Fibroblast of mammary gland (primary cell): ENCODE measurements around the gene ALDH16A1.
"Not testable (repeated sequence)": the region's sequence is repeated elsewhere in the genome, so short reads cannot be mapped to it uniquely, and the experiment has no call there.

Experiments used
- DNase-seq: peaks from one replicate; pipeline ENCODE4 v3.0.0-alpha.2; 2010; ENCODE audit warnings: low read depth
- H3K4me3 ChIP-seq: 2 replicates; pipeline ENCODE4 v1.5.1; 2011; ENCODE audit warnings: low read depth, mild to moderate bottlenecking, low read length, moderate library complexity; ENCODE audit not compliant: control insufficient read depth
- CTCF ChIP-seq: conservative IDR thresholded peaks from 2 replicates; pipeline ENCODE4 v1.5.1; 2011; ENCODE audit warnings: low read depth, low read length, inconsistent platforms; ENCODE audit not compliant: control insufficient read depth, insufficient read depth

The ALDH16A1 gene

DNA sequence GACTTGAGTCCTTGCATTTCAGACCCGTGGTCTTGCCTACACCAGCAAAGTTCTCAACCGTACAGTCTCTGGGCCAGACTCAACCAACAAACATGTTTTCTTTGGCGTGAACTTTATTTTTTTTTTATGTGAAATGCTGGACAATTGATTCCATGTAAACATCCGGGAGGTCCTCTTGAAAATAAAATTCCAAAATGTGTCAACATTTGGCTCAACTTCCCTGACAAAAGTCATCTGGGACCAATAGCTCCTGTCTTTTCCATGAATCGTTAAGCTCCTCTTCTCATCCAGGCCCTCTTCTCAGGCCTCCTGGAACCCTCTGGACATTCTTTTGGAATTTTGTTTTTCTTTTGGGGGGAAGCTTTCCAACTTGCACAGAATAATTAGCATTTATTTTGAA lies 2.7 kb downstream of the ALDH16A1 start:
- TF ChIP-seq CTCF: no peak
- DNase-seq: peak; percentile 42
- H3K4me3 ChIP-seq: no peak overlapping the region

GRCh38 chr19:49456326-49456725 lies 3.3 kb downstream of the ALDH16A1 start:
- TF ChIP-seq CTCF: no peak
- no peak for DNase-seq
- H3K4me3 ChIP-seq: no peak overlapping the region

GRCh38 chr19:49458567-49458903 lies 5.5 kb downstream of the ALDH16A1 start:
- TF ChIP-seq CTCF: no peak
- DNase-seq: no peak
- no peak overlapping the region for H3K4me3 ChIP-seq

DNA sequence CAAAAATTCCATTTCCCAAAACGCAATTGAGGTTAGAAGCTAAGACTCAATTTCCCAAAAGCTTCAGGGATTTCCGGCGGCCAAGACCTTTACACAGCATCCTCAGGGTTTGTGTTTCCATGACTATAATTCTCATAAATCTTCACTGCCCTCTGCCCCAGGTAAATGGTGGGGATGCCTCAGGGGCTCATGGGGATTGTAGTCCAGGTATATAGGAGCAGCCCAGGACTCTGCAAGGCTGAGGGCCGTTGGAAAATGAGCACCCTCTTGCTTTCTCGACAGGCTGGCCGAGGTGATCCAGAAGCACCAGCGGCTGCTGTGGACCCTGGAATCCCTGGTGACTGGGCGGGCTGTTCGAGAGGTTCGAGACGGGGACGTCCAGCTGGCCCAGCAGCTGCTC lies 6.4 kb downstream of the ALDH16A1 start:
- H3K4me3 ChIP-seq: no peak overlapping the region
- no peak for TF ChIP-seq CTCF
- no peak for DNase-seq

DNA sequence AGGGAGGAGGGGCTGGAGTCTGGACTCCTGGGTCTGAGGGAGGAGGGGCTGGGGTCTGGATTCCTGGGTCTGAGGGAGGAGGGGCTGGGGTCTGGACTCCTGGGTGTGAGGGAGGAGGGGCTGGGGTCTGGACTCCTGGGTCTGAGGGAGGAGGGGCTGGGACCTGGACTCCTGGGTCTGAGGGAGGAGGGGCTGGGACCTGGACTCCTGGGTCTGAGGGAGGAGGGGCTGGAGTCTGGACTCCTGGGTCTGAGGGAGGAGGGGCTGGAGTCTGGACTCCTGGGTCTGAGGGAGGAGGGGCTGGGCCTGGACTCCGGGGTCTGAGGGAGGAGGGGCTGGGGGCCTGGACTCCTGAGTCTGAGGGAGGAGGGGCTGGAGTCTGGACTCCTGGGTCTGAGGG lies 8.1 kb downstream of the ALDH16A1 start:
- not testable (repeated sequence) for H3K4me3 ChIP-seq, DNase-seq

DNA sequence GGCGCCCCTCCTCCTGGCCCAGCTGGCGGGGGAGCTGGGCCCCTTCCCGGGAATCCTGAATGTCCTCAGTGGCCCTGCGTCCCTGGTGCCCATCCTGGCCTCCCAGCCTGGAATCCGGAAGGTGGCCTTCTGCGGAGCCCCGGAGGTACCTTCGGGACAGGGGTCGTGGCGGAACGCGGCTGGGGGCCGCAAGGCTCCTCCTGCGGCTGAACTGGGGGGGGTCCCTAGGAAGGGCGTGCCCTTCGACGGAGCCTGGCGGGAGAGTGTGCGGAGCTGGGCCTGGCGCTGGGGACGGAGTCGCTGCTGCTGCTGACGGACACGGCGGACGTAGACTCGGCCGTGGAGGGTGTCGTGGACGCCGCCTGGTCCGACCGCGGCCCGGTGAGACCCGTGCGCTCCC lies 8.6 kb downstream of the ALDH16A1 start:
- DNase-seq: no peak
- no peak for TF ChIP-seq CTCF
- H3K4me3 ChIP-seq: no peak overlapping the region

- DNase-seq: no peak
- no peak overlapping the region for H3K4me3 ChIP-seq
- TF ChIP-seq CTCF: no peak
Measured at GRCh38 chr19:49462492-49462891, 9.5 kb downstream of the ALDH16A1 start.
